Gastroesophageal sphincter (tissue), 3 donors: ENCODE results near the gene SAMD3.

Experiments
- EP300 ChIP-seq: sonication (generic); formaldehyde crosslinking; IDR thresholded peaks from one replicate; pipeline ENCODE4 v1.6.1; 2017; ENCODE audit warnings: antibody characterized with exemption, mild to moderate bottlenecking
- POLR2A ChIP-seq, 2 donors: fragments of 450-650 bp; IDR thresholded peaks; one replicate each; pipeline ENCODE4 v1.6.1; 2017; ENCODE audit warnings: antibody characterized with exemption in 2 of 2, mild to moderate bottlenecking in 2 of 2, moderate library complexity in 1 of 2
- POLR2AphosphoS5 ChIP-seq: sonication (generic); formaldehyde crosslinking; IDR thresholded peaks from one replicate; pipeline ENCODE4 v1.6.1; 2017; ENCODE audit warnings: antibody characterized with exemption
- TF ChIP-seq, protein P1 (sequence below), 4 experiments: fragments of 200-600 bp in 2 of 4; fragments of 450-650 bp in 2 of 4; sonication (generic) in 1 of 4; IDR thresholded peaks; one replicate each; pipeline ENCODE4 v1.5.1; 2017 to 2019; ENCODE audit warnings: antibody characterized with exemption in 4 of 4, mild to moderate bottlenecking in 2 of 4, moderate library complexity in 2 of 4

DNA sequence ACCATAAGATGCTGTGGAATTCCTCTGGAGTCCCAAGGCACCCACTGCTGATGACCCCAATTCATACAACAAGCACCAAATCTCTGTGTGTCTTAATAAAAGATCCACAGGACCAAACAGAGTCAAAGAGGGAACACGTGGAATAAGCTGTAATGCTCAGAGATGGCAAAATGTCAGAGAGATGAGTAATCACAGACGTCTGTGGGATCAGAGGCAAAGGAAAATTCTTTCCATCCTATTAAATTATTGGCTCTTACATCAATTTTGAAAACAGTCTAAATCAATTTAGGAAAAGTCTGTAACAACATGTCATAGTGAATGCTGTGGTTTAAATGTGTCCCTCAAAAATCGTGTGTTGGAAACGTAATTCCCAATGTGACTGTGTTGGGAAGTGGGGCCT, 17.5 kb upstream of the SAMD3 start:
- TF ChIP-seq, protein P1, sequence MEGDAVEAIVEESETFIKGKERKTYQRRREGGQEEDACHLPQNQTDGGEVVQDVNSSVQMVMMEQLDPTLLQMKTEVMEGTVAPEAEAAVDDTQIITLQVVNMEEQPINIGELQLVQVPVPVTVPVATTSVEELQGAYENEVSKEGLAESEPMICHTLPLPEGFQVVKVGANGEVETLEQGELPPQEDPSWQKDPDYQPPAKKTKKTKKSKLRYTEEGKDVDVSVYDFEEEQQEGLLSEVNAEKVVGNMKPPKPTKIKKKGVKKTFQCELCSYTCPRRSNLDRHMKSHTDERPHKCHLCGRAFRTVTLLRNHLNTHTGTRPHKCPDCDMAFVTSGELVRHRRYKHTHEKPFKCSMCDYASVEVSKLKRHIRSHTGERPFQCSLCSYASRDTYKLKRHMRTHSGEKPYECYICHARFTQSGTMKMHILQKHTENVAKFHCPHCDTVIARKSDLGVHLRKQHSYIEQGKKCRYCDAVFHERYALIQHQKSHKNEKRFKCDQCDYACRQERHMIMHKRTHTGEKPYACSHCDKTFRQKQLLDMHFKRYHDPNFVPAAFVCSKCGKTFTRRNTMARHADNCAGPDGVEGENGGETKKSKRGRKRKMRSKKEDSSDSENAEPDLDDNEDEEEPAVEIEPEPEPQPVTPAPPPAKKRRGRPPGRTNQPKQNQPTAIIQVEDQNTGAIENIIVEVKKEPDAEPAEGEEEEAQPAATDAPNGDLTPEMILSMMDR (IDR thresholded peaks at IDR 0.05), result no peak
- TF ChIP-seq POLR2A (IDR thresholded peaks at IDR 0.05), result no peak
- no peak for TF ChIP-seq POLR2AphosphoS5
- TF ChIP-seq EP300, result no peak
